Stimulated activated CD8-positive, alpha-beta memory T cell treated with anti-CD3 and anti-CD28 coated beads, Interleukin-15, amount 100 ng/mL, for 1 hour (primary cell): ENCODE results near the gene VSIR.

Experiments
- DNase-seq: peaks from one replicate; pipeline ENCODE4 v3.0.0-alpha.2; 2020; ENCODE audit warnings: low read depth

Gene VSIR

GRCh38 chr10:71712572-71713134 lies 60.7 kb downstream of the VSIR start:
- DNase-seq: peak; percentile 14

- no peak for DNase-seq
Measured at GRCh38 chr10:71712170-71712569, 61.1 kb downstream of the VSIR start.

- no peak for DNase-seq
Measured at GRCh38 chr10:71711052-71711623, 62.2 kb downstream of the VSIR start.

- no peak for DNase-seq
Measured at GRCh38 chr10:71710519-71710918, 62.8 kb downstream of the VSIR start.

- DNase-seq: no peak
Measured at GRCh38 chr10:71708897-71709882, 64.1 kb downstream of the VSIR start.

- DNase-seq: peak; percentile 38
Measured at GRCh38 chr10:71708301-71708703, 65.0 kb downstream of the VSIR start.

- no peak for DNase-seq
Measured at GRCh38 chr10:71707240-71707789, 66.0 kb downstream of the VSIR start.

- no peak for DNase-seq
Measured at GRCh38 chr10:71706216-71707121, 66.9 kb downstream of the VSIR start.

GRCh38 chr10:71705582-71705981 lies 67.7 kb downstream of the VSIR start:
- DNase-seq: no peak

GRCh38 chr10:71704816-71705215 lies 68.5 kb downstream of the VSIR start:
- DNase-seq: no peak

- no peak for DNase-seq
Measured at GRCh38 chr10:71703577-71703976, 69.7 kb downstream of the VSIR start.

- no peak for DNase-seq
Measured at GRCh38 chr10:71701496-71702132, 71.7 kb downstream of the VSIR start.

GRCh38 chr10:71700731-71701368 lies 72.5 kb downstream of the VSIR start:
- no peak for DNase-seq

GRCh38 chr10:71698737-71699136 lies 74.6 kb downstream of the VSIR start:
- no peak for DNase-seq

- no peak for DNase-seq
Measured at GRCh38 chr10:71697938-71698709, 75.2 kb downstream of the VSIR start.
